Parathyroid adenoma (tissue), 2 donors: Measurements from ENCODE around the gene MAPK13.

Experiments used
- H2AFZ ChIP-seq: fragments of 300-600 bp; sonication (generic); one replicate; pipeline ENCODE4 v1.7.0; 2017; ENCODE audit warnings: antibody characterized with exemption, mild to moderate bottlenecking
- H3K27ac ChIP-seq: fragments of 300-600 bp; sonication (generic); one replicate; pipeline ENCODE4 v1.7.0; 2017
- H3K27me3 ChIP-seq: fragments of 300-600 bp; sonication (generic); one replicate; pipeline ENCODE4 v1.7.0; 2017; ENCODE audit warnings: low read length; ENCODE audit not compliant: control insufficient read depth, insufficient read depth
- H3K36me3 ChIP-seq: fragments of 300-600 bp; sonication (generic); one replicate; pipeline ENCODE4 v1.7.0; 2017; ENCODE audit warnings: low read length; ENCODE audit not compliant: control insufficient read depth, insufficient read depth
- H3K4me1 ChIP-seq: fragments of 300-600 bp; sonication (generic); one replicate; pipeline ENCODE4 v1.7.0; 2017; ENCODE audit warnings: control low read depth
- H3K4me2 ChIP-seq: fragments of 300-600 bp; sonication (generic); one replicate; pipeline ENCODE4 v1.7.0; 2017; ENCODE audit warnings: low read length
- H3K4me3 ChIP-seq: fragments of 300-600 bp; sonication (generic); one replicate; pipeline ENCODE4 v1.7.0; 2017; ENCODE audit warnings: low read depth, low read length
- H3K79me2 ChIP-seq: fragments of 300-600 bp; sonication (generic); one replicate; pipeline ENCODE4 v1.7.0; 2017; ENCODE audit warnings: control low read depth
- H3K9ac ChIP-seq: fragments of 300-600 bp; sonication (generic); one replicate; pipeline ENCODE4 v1.7.0; 2017; ENCODE audit warnings: mild to moderate bottlenecking
- H3K9me3 ChIP-seq: fragments of 300-600 bp; sonication (generic); one replicate; pipeline ENCODE4 v1.7.0; 2017; ENCODE audit warnings: low read length; ENCODE audit not compliant: control insufficient read depth
- TF ChIP-seq, protein P1 (sequence below): fragments of 300-600 bp; sonication (generic); IDR thresholded peaks from one replicate; pipeline ENCODE4 v1.7.0; 2017; ENCODE audit warnings: antibody characterized with exemption, mild to moderate bottlenecking
- donor health status: primary hyperparathyroidism.

MAPK13 gene

DNA sequence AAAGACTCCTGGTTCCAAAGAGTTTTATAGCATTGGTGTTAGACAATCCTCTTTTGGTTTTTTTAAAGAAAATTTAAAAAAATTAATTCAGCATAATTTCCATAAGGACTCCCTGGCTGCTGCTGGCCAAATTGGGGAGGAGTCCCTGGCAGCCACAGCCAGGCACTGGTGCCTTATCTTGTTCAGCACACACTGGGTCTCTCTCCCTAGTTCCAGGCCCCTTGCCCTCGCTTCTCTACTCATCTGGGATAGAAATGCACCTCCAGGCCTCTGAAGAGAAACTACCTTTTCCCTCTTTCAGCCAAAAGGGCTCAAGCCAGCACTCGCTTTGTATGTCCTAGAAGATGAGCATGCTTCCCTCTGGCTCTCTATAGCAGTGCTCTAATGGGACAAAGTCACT lies 13.4 kb upstream of the MAPK13 start:
- no peak overlapping the region for H3K27ac ChIP-seq
- peaks cover 18% of the 10 kb centered on the region for H3K4me1 ChIP-seq
- H3K4me2 ChIP-seq, result no peak overlapping the region
- no peaks in the 10 kb centered on the region for H3K36me3 ChIP-seq
- no peaks in the 10 kb centered on the region for H3K9me3 ChIP-seq
- no peaks in the 10 kb centered on the region for H3K27me3 ChIP-seq
- TF ChIP-seq, protein P1, sequence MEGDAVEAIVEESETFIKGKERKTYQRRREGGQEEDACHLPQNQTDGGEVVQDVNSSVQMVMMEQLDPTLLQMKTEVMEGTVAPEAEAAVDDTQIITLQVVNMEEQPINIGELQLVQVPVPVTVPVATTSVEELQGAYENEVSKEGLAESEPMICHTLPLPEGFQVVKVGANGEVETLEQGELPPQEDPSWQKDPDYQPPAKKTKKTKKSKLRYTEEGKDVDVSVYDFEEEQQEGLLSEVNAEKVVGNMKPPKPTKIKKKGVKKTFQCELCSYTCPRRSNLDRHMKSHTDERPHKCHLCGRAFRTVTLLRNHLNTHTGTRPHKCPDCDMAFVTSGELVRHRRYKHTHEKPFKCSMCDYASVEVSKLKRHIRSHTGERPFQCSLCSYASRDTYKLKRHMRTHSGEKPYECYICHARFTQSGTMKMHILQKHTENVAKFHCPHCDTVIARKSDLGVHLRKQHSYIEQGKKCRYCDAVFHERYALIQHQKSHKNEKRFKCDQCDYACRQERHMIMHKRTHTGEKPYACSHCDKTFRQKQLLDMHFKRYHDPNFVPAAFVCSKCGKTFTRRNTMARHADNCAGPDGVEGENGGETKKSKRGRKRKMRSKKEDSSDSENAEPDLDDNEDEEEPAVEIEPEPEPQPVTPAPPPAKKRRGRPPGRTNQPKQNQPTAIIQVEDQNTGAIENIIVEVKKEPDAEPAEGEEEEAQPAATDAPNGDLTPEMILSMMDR, result no peak
- H3K79me2 ChIP-seq, result no peaks in the 10 kb centered on the region
- H3K9ac ChIP-seq, result no peak overlapping the region
- H2AFZ ChIP-seq, result no peak overlapping the region
- no peak overlapping the region for H3K4me3 ChIP-seq

DNA sequence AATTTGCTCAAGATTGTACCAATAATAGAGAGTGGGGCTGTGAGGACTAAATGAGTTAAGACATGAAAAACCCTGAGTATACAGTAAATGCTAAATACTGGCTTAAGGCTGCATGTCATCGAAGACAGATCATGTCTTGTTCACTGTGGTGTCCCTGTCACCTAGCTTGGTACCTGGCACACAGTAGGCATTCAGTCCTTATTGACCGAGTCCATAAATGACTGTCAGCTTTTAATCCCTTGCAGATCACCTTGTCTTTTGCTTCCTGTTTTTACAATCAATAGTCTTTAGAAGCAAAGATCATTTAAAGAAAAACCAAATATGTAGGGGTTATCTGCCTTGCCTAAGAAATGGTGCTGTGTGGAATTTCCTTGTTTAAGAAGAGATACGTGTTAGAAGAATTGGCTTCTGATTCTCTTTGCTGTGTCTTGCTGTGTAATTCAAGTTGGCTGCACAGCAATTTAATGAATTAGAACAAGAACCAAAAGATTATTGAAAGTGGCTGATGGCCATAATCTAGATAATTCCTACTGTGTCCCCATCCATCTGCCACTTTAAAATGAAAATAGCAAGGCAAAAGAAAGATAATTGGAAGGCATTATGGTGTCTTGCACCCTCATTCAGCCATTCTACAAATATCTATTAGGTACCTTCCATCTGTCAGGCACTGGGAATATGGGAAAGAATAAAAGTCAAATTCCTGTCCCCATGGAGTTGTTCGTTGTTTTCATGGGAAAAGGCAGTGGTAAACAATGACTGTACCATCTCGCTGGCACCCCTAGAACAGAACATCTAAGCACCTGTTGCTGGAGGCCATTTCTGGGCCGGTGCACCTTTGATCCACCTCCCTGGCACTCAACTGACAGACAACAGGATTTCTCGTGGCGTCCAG lies 12.4 kb upstream of the MAPK13 start:
- H3K4me1 ChIP-seq, result peaks cover 28% of the 10 kb centered on the region

DNA sequence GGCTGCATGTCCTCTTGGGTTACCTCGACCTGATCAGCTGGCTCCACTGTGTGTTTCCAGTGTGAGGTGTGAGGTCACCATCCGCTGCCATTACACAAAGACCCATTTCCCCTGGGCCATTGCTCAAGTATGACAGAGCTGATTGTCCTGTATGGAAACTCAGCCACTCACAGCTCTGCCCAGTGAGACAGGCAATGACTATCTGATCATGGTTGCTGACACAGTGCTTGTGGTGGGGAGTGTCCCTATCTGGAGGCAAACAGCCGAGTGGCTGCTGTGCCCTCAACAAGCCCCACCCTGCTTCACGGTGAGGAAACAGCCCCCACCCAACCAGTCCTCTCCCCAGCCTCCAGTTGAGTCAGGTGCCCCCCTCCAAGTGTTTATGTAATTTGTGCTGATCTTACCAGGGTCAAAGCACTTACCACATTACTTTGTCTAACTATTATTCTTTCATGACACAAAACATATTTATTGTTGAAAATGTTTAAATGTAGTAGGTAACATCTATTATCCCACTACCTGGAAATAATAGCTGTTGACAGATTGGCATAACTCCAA lies 11.7 kb upstream of the MAPK13 start:
- no peak overlapping the region for H3K4me2 ChIP-seq
- H3K9ac ChIP-seq, result no peak overlapping the region
- H3K4me3 ChIP-seq, result no peak overlapping the region
- H3K4me1 ChIP-seq, result peaks cover 35% of the 10 kb centered on the region
- no peak overlapping the region for H2AFZ ChIP-seq
- H3K27me3 ChIP-seq, result no peaks in the 10 kb centered on the region
- no peaks in the 10 kb centered on the region for H3K9me3 ChIP-seq
- TF ChIP-seq, protein P1, result no peak
- no peaks in the 10 kb centered on the region for H3K36me3 ChIP-seq
- H3K27ac ChIP-seq, result no peak overlapping the region
- H3K79me2 ChIP-seq, result no peaks in the 10 kb centered on the region

More for the DNA sequence above, 12.4 kb upstream of the MAPK13 start:
- Histone ChIP-seq H3K79me2 (no peaks in the 10 kb centered on the region), H2AFZ (no peak overlapping the region), H3K9me3 (no peaks in the 10 kb centered on the region), H3K9ac (no peak overlapping the region), H3K4me3 (no peak overlapping the region), H3K27me3 (no peaks in the 10 kb centered on the region), H3K36me3 (no peaks in the 10 kb centered on the region), H3K27ac (no peak overlapping the region), H3K4me2 (no peak overlapping the region)
- TF ChIP-seq, protein P1, result no peak

DNA sequence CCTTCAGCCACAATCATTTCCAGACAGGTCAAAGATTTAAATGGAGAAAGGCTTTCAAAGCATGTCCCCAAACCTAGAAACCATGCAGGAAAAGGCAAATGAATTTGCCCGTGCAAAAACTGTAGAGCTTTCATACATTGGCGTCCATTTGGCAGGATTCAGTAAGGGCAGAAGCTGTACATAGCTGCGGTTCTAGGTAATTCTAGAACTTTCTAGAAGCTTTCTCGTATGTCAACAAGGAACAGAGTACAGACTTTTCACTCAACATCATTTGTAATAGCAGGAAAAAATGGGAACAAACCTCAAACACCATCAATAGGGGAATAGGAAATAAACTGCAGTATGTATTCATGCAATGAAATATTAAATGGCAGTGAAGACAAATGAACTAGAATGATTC lies 11.1 kb upstream of the MAPK13 start:
- Histone ChIP-seq H3K9ac (no peak overlapping the region), H2AFZ (no peak overlapping the region), H3K4me1 (peaks cover 37% of the 10 kb centered on the region), H3K4me2 (no peak overlapping the region), H3K9me3 (no peaks in the 10 kb centered on the region), H3K4me3 (no peak overlapping the region), H3K27me3 (no peaks in the 10 kb centered on the region), H3K36me3 (no peaks in the 10 kb centered on the region), H3K27ac (no peak overlapping the region), H3K79me2 (no peaks in the 10 kb centered on the region)
- TF ChIP-seq, protein P1, result no peak
